HCT116 (cell line): ENCODE results near the gene LYVE1. TPM values are rescaled to one million over a fixed set of nuclear protein-coding genes. Genes with fewer than 3 reads are reported as not detected.

ENCODE experiments used
- ATAC-seq: fragments of 200-7000 bp; cut with Tn5 transposase; 2 replicates; pipeline ENCODE4 v1.9.1; 2020; ENCODE audit warnings: mild to moderate bottlenecking, moderate library complexity
- BruUV-seq: library from RNA; stranded (reverse); fragments of 400-500 nt; replicated peaks from 2 replicates; lab custom pipeline; 2021; lab: Mats Ljungman, UMichigan
- CTCF ChIA-PET: fragments of 300-600 bp; sonication (Branson Sonifier 250); formaldehyde crosslinking; loops from one replicate; lab custom pipeline; 2021; ENCODE audit warnings: antibody characterized with exemption; lab: Charles Lee
- POLR2A ChIA-PET: fragments of 300-600, 350-600 bp; sonication (Branson Sonifier 250); formaldehyde crosslinking; loops from one replicate; lab custom pipeline; 2021; ENCODE audit warnings: antibody characterized with exemption; lab: Charles Lee
- RAD21 ChIA-PET, 2 experiments: fragments of 300-600 bp; sonication (Branson Sonifier 250); formaldehyde crosslinking; loops; one replicate each; lab custom pipeline; 2023; ENCODE audit warnings: low total read pairs in 2 of 2; ENCODE audit not compliant: uncharacterized antibody in 2 of 2, unreplicated experiment in 2 of 2, low non-redundant PET in 1 of 2; lab: Charles Lee
- DNase-seq: peaks from one replicate; pipeline ENCODE4 v3.0.0-alpha.2; 2010; ENCODE audit warnings: low read depth, low spot score
- H2AFZ ChIP-seq: fragments of 200-600 bp; shearing (Covaris generic), sonication (generic); 2 replicates; pipeline ENCODE4 v1.6.1; 2017; ENCODE audit warnings: low read depth, mixed run types, mixed read lengths, antibody characterized with exemption, low read length; ENCODE audit not compliant: poor library complexity, severe bottlenecking
- H3K27ac ChIP-seq: 2 replicates; pipeline ENCODE4 v1.5.1; 2012; ENCODE audit warnings: low read depth, low read length
- H3K27me3 ChIP-seq: fragments of 200-600 bp; sonication (generic); 2 replicates; pipeline ENCODE4 v1.6.1; 2016; ENCODE audit warnings: mixed run types, low read length, mixed read lengths; ENCODE audit not compliant: insufficient read depth
- H3K36me3 ChIP-seq, 2 experiments: fragments of 200-500 bp in 1 of 2; fragments of 200-600 bp in 1 of 2; sonication (Bioruptor generic) in 1 of 2; sonication (generic) in 1 of 2; 2 replicates each; pipeline versions ENCODE4 v1.5.1 to v1.6.1; 2014 to 2016; ENCODE audit warnings: low read length in 2 of 2, inconsistent platforms in 1 of 2, mixed read lengths in 1 of 2, mixed run types in 1 of 2; ENCODE audit not compliant: insufficient read depth in 2 of 2, control insufficient read depth in 1 of 2
- H3K4me1 ChIP-seq, 2 experiments: fragments of 200-600 bp in 1 of 2; sonication (generic) in 1 of 2; 2 replicates each; pipeline versions ENCODE4 v1.5.1 to v1.6.1; 2012 to 2017; ENCODE audit warnings: low read length in 2 of 2, inconsistent platforms in 1 of 2, mild to moderate bottlenecking in 1 of 2, mixed read lengths in 1 of 2, mixed run types in 1 of 2, moderate library complexity in 1 of 2; ENCODE audit not compliant: insufficient read depth in 2 of 2, control insufficient read depth in 1 of 2
- H3K4me2 ChIP-seq: fragments of 200-600 bp; sonication (generic); 2 replicates; pipeline ENCODE4 v1.6.1; 2017; ENCODE audit warnings: mixed run types, low read length, mixed read lengths
- H3K4me3 ChIP-seq, 2 experiments: fragments of 200-600 bp in 1 of 2; sonication (generic) in 1 of 2; replicated peaks in 1 of 2; 2 replicates each; pipeline ENCODE4 v1.5.1; 2011 to 2016; ENCODE audit warnings: low read length in 2 of 2, control low read depth in 1 of 2, low read depth in 1 of 2, mild to moderate bottlenecking in 1 of 2, mixed read lengths in 1 of 2, mixed run types in 1 of 2
- H3K79me2 ChIP-seq: fragments of 200-600 bp; sonication (generic); 2 replicates; pipeline ENCODE4 v1.6.1; 2017; ENCODE audit warnings: mild to moderate bottlenecking, mixed run types, low read length, moderate library complexity, mixed read lengths; ENCODE audit not compliant: insufficient read depth
- H3K9ac ChIP-seq: fragments of 200-600 bp; sonication (generic); 2 replicates; pipeline ENCODE4 v1.6.1; 2016; ENCODE audit warnings: low read length, mixed read lengths
- H3K9me2 ChIP-seq: fragments of 200-600 bp; sonication (generic), shearing (Covaris generic); 2 replicates; pipeline ENCODE4 v1.6.1; 2017; ENCODE audit warnings: mixed run types, mild to moderate bottlenecking, moderate library complexity; ENCODE audit not compliant: insufficient read depth
- H3K9me3 ChIP-seq, 2 experiments: fragments of 200-500 bp in 1 of 2; fragments of 200-600 bp in 1 of 2; sonication (Bioruptor generic) in 1 of 2; sonication (generic) in 1 of 2; 2 replicates each; pipeline ENCODE4 v1.6.1; 2014 to 2017; ENCODE audit warnings: low read length in 2 of 2, mixed read lengths in 2 of 2, inconsistent platforms in 1 of 2, low read depth in 1 of 2, mild to moderate bottlenecking in 1 of 2, mixed run types in 1 of 2, moderate library complexity in 1 of 2; ENCODE audit not compliant: control insufficient read depth in 1 of 2, insufficient read depth in 1 of 2
- H4K20me1 ChIP-seq: fragments of 200-600 bp; sonication (generic), shearing (Covaris generic); 2 replicates; pipeline ENCODE4 v1.6.1; 2017; ENCODE audit warnings: mixed run types, mild to moderate bottlenecking, moderate library complexity; ENCODE audit not compliant: insufficient read depth
- CBX3 ChIP-seq: IDR thresholded peaks from 2 replicates; pipeline ENCODE4 v1.6.1; 2012; ENCODE audit warnings: low read depth
- CEBPB ChIP-seq: IDR thresholded peaks from 2 replicates; pipeline ENCODE4 v1.6.1; 2012; ENCODE audit warnings: low read depth
- EGR1 ChIP-seq: IDR thresholded peaks from 2 replicates; pipeline ENCODE4 v1.6.1; 2012; ENCODE audit warnings: low read depth
- ELF1 ChIP-seq: IDR thresholded peaks from 2 replicates; pipeline ENCODE4 v1.6.1; 2012; ENCODE audit warnings: low read depth, borderline replicate concordance
- EZH2phosphoT487 ChIP-seq: fragments of 200-600 bp; IDR thresholded peaks from 2 replicates; pipeline ENCODE4 v1.6.1; 2018; ENCODE audit warnings: antibody characterized with exemption, borderline replicate concordance
- POLR2A ChIP-seq: IDR thresholded peaks from 2 replicates; pipeline ENCODE4 v1.7.0; 2011; ENCODE audit warnings: borderline replicate concordance; ENCODE audit not compliant: insufficient read depth, insufficient read length; ENCODE audit errors: extremely low read depth
- RAD21 ChIP-seq: IDR thresholded peaks from 2 replicates; pipeline ENCODE4 v1.6.1; 2012; ENCODE audit warnings: low read depth, mild to moderate bottlenecking
- SIN3A ChIP-seq: IDR thresholded peaks from 2 replicates; pipeline ENCODE4 v1.6.1; 2012; ENCODE audit warnings: low read depth
- SRF ChIP-seq: IDR thresholded peaks from 2 replicates; pipeline ENCODE4 v1.6.1; 2012; ENCODE audit warnings: low read depth
- TCF7L2 ChIP-seq: IDR thresholded peaks from 2 replicates; pipeline ENCODE4 v1.7.0; 2011; ENCODE audit warnings: borderline replicate concordance, inconsistent platforms; ENCODE audit not compliant: insufficient read depth, insufficient read length; ENCODE audit errors: extremely low read depth
- YY1 ChIP-seq: IDR thresholded peaks from 2 replicates; pipeline ENCODE4 v1.6.1; 2011; ENCODE audit warnings: low read length, low read depth, moderate library complexity, mild to moderate bottlenecking; ENCODE audit not compliant: insufficient replicate concordance; ENCODE audit errors: extremely low read depth
- ZFX ChIP-seq: fragments of 450-650 bp; IDR thresholded peaks from 2 replicates; pipeline ENCODE4 v1.6.1; 2017
- ZNF274 ChIP-seq: fragments of 200-500 bp; sonication (Bioruptor generic); IDR thresholded peaks from 2 replicates; pipeline ENCODE4 v1.6.1; 2014; ENCODE audit warnings: mild to moderate bottlenecking, low read depth, low read length, inconsistent platforms
- intact Hi-C: fragments of 100-400 bp; cut with micrococcal nuclease; formaldehyde crosslinking; loops from 2 replicates; pipeline ENCODE4 v1.10.0; 2022
- total RNA-seq: library from RNA; stranded (reverse); gene quantifications from one replicate; pipeline ENCODE4 v1.2.1, GENCODE V29; 2021; ENCODE audit not compliant: unreplicated experiment
- TF ChIP-seq, protein P1 (sequence below), 3 experiments: fragments of 200-600 bp in 1 of 3; sonication (generic) in 1 of 3; IDR thresholded peaks in 2 of 3; conservative IDR thresholded peaks in 1 of 3; 2 replicates each; pipeline ENCODE4 v1.5.1; 2012 to 2017; ENCODE audit warnings: low read depth in 2 of 3, low read length in 2 of 3, antibody characterized with exemption in 1 of 3, borderline replicate concordance in 1 of 3, control low read depth in 1 of 3, mild to moderate bottlenecking in 1 of 3, mixed read lengths in 1 of 3, mixed run types in 1 of 3, moderate library complexity in 1 of 3; ENCODE audit not compliant: insufficient read depth in 1 of 3
- TF ChIP-seq, protein P2 (sequence below): IDR thresholded peaks from 2 replicates; pipeline ENCODE4 v1.6.1; 2012
- TF ChIP-seq, protein P3 (sequence below): IDR thresholded peaks from 2 replicates; pipeline ENCODE4 v1.6.1; 2012; ENCODE audit warnings: low read depth
- TF ChIP-seq, protein P4 (sequence below): IDR thresholded peaks from 2 replicates; pipeline ENCODE4 v1.6.1; 2012

LYVE1 gene
- total RNA-seq, 1 experiment from 2014 or later: 0.34 TPM

DNA sequence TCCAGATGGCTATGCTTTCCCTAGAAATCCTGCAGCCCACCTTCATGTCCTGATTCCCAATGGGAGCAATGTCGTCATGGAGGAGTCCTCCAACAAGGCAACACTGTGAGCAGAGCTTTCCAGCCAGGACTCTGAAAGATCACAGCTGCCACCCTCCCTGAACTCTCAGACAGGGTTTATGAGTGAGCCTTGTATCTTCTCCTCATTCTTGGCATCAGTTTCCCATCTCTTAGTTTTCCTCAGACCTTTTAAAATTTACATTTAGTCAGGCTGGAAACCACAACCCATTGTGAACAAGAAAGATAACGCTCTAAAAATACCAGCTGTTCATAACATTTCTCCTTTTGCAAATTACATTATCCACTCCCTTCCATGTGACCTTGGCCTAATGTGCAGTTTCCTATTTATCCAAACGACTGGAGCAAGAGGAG is 15.6 kb upstream of the LYVE1 start:
- Histone ChIP-seq H3K27me3 (no peaks in the 10 kb centered on the region), H4K20me1 (no peaks in the 10 kb centered on the region), H3K36me3 (no peaks in the 10 kb centered on the region), H3K4me3 (no peak overlapping the region), H3K79me2 (no peaks in the 10 kb centered on the region), H3K4me1 (peaks cover 7 to 59% of the 10 kb centered on the region in 2 experiments), H3K9ac (no peak overlapping the region), H3K4me2 (no peak overlapping the region), H2AFZ (no peak overlapping the region), H3K9me3 (no peaks in the 10 kb centered on the region), H3K9me2 (no peaks in the 10 kb centered on the region), H3K27ac (no peak overlapping the region)
- TF ChIP-seq POLR2A (no peak), TCF7L2 (no peak), EGR1 (no peak), EZH2phosphoT487 (no peak), RAD21 (no peak), ZFX (no peak), SIN3A (no peak), ELF1 (no peak), SRF (no peak), CEBPB (no peak), CBX3 (no peak), ZNF274 (no peak), YY1 (no peak)
- TF ChIP-seq, protein P1, sequence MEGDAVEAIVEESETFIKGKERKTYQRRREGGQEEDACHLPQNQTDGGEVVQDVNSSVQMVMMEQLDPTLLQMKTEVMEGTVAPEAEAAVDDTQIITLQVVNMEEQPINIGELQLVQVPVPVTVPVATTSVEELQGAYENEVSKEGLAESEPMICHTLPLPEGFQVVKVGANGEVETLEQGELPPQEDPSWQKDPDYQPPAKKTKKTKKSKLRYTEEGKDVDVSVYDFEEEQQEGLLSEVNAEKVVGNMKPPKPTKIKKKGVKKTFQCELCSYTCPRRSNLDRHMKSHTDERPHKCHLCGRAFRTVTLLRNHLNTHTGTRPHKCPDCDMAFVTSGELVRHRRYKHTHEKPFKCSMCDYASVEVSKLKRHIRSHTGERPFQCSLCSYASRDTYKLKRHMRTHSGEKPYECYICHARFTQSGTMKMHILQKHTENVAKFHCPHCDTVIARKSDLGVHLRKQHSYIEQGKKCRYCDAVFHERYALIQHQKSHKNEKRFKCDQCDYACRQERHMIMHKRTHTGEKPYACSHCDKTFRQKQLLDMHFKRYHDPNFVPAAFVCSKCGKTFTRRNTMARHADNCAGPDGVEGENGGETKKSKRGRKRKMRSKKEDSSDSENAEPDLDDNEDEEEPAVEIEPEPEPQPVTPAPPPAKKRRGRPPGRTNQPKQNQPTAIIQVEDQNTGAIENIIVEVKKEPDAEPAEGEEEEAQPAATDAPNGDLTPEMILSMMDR (IDR thresholded peaks at IDR 0.05 in 2 of 3, conservative IDR thresholded peaks at IDR 0.05 in 1 of 3; ENCODE audit: borderline replicate concordance in 1 of 3, insufficient read depth in 1 of 3, low read depth in 2 of 3, low read length in 2 of 3): no peak
- TF ChIP-seq, protein P2, sequence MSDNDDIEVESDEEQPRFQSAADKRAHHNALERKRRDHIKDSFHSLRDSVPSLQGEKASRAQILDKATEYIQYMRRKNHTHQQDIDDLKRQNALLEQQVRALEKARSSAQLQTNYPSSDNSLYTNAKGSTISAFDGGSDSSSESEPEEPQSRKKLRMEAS: no peak
- TF ChIP-seq, protein P3, sequence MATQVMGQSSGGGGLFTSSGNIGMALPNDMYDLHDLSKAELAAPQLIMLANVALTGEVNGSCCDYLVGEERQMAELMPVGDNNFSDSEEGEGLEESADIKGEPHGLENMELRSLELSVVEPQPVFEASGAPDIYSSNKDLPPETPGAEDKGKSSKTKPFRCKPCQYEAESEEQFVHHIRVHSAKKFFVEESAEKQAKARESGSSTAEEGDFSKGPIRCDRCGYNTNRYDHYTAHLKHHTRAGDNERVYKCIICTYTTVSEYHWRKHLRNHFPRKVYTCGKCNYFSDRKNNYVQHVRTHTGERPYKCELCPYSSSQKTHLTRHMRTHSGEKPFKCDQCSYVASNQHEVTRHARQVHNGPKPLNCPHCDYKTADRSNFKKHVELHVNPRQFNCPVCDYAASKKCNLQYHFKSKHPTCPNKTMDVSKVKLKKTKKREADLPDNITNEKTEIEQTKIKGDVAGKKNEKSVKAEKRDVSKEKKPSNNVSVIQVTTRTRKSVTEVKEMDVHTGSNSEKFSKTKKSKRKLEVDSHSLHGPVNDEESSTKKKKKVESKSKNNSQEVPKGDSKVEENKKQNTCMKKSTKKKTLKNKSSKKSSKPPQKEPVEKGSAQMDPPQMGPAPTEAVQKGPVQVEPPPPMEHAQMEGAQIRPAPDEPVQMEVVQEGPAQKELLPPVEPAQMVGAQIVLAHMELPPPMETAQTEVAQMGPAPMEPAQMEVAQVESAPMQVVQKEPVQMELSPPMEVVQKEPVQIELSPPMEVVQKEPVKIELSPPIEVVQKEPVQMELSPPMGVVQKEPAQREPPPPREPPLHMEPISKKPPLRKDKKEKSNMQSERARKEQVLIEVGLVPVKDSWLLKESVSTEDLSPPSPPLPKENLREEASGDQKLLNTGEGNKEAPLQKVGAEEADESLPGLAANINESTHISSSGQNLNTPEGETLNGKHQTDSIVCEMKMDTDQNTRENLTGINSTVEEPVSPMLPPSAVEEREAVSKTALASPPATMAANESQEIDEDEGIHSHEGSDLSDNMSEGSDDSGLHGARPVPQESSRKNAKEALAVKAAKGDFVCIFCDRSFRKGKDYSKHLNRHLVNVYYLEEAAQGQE: no peak
- TF ChIP-seq, protein P4, sequence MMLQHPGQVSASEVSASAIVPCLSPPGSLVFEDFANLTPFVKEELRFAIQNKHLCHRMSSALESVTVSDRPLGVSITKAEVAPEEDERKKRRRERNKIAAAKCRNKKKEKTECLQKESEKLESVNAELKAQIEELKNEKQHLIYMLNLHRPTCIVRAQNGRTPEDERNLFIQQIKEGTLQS: no peak
- ChIA-PET CTCF (no interaction called here), RAD21 (no interaction called here), POLR2A (interaction anchor here (0.8 kb wide), 1 partner anchor 72 kb away, joined by 7 read pairs; no protein-coding TSS in a partner anchor)
- ATAC-seq: no peak
- no peak for DNase-seq
- intact Hi-C loops: no loop called here
- BruUV-seq: no TSS peak
